ENCODE measurements around the gene MYLK. TPM values are rescaled to one million over a fixed set of nuclear protein-coding genes. Genes with fewer than 3 reads are reported as not detected.

MYLK gene
- total RNA-seq, 1 donor from 2014 or later: 24.3 TPM

DNA sequence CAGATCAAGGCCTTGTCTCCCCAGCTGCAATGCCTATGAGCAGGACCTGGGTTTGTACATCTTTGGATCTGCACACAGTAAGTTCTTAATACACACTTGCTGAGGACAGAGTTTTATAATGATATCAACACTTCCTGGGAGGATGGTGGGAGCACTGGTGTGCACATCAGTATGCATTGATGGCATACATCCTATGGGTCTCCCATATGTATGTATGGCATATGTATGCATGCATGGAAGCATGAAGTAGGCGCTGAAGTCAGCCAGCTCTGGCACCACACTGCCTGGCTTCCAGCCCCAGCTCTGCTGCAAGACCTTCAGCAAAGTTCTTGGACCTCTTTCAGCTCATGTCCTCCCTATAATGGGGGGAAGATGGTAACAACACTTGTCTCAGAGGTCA lies 68.2 kb downstream of the MYLK start:
- Mint-ChIP-seq H3K27me3 (ENCODE audit: unreplicated experiment) (no peaks in the 10 kb centered on the region), H3K9me3 (ENCODE audit: unreplicated experiment) (no peaks in the 10 kb centered on the region), H3K4me1 (ENCODE audit: unreplicated experiment) (peaks cover 20% of the 10 kb centered on the region), H3K4me3 (ENCODE audit: unreplicated experiment) (no peak overlapping the region), H3K27ac (ENCODE audit: unreplicated experiment) (no peak overlapping the region), H3K36me3 (ENCODE audit: unreplicated experiment) (no peaks in the 10 kb centered on the region)
- TF ChIP-seq, protein P1, sequence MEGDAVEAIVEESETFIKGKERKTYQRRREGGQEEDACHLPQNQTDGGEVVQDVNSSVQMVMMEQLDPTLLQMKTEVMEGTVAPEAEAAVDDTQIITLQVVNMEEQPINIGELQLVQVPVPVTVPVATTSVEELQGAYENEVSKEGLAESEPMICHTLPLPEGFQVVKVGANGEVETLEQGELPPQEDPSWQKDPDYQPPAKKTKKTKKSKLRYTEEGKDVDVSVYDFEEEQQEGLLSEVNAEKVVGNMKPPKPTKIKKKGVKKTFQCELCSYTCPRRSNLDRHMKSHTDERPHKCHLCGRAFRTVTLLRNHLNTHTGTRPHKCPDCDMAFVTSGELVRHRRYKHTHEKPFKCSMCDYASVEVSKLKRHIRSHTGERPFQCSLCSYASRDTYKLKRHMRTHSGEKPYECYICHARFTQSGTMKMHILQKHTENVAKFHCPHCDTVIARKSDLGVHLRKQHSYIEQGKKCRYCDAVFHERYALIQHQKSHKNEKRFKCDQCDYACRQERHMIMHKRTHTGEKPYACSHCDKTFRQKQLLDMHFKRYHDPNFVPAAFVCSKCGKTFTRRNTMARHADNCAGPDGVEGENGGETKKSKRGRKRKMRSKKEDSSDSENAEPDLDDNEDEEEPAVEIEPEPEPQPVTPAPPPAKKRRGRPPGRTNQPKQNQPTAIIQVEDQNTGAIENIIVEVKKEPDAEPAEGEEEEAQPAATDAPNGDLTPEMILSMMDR (IDR thresholded peaks at IDR 0.05): no peak
- DNase-seq (ENCODE audit: extremely low spot score, unreplicated experiment): peak; percentile 42

DNA sequence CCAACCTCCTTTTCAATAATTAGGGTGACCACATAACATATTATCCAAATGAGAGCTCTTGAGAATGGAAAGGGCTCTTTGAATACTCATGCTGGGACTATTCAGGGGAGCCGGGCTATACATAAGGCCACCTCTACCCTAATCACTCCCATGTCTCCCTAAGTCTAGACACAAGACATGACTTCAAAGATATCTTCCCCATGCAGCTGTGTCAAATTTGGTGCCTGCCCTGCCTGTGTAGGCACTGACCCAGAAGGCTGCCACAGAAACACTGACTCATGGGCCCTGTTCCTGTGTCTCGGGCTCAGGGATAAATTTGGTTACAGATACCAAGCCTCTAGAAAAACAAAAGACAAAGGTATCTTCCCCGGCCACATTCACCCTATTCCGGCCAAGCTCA lies 70.3 kb downstream of the MYLK start:
- H3K27ac Mint-ChIP-seq (ENCODE audit: unreplicated experiment): no peak overlapping the region
- no peaks in the 10 kb centered on the region for H3K36me3 Mint-ChIP-seq (ENCODE audit: unreplicated experiment)
- DNase-seq (ENCODE audit: extremely low spot score, unreplicated experiment): peak; percentile 46
- no peaks in the 10 kb centered on the region for H3K9me3 Mint-ChIP-seq (ENCODE audit: unreplicated experiment)
- no peaks in the 10 kb centered on the region for H3K27me3 Mint-ChIP-seq (ENCODE audit: unreplicated experiment)
- peaks cover 24% of the 10 kb centered on the region for H3K4me1 Mint-ChIP-seq (ENCODE audit: unreplicated experiment)
- H3K4me3 Mint-ChIP-seq (ENCODE audit: unreplicated experiment): no peak overlapping the region
- TF ChIP-seq, protein P1 (IDR thresholded peaks at IDR 0.05): no peak

DNA sequence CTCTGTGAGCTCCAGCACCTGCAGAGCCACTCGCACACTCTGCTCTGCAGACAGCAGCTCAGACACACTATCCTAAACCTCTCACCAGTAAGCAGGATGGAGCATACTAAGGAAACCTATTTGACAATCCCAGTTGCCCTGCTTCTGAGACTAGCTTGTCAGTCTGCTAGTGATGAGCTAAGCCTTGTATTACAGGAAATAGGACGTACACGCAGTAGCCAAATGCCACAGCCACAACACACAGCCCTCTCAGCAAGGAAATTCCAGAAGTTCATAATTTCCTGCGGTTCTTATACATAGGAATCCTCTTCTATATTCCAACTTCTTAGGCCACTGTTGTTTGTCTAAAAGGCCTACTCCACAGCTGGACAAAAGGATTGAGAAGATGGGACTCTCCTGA lies 74.5 kb downstream of the MYLK start:
- no peak overlapping the region for H3K27ac Mint-ChIP-seq (ENCODE audit: unreplicated experiment)
- H3K4me1 Mint-ChIP-seq (ENCODE audit: unreplicated experiment): peaks cover 15% of the 10 kb centered on the region
- no peaks in the 10 kb centered on the region for H3K27me3 Mint-ChIP-seq (ENCODE audit: unreplicated experiment)
- no peak overlapping the region for H3K4me3 Mint-ChIP-seq (ENCODE audit: unreplicated experiment)
- H3K36me3 Mint-ChIP-seq (ENCODE audit: unreplicated experiment): no peaks in the 10 kb centered on the region
- DNase-seq (ENCODE audit: extremely low spot score, unreplicated experiment): no peak
- no peaks in the 10 kb centered on the region for H3K9me3 Mint-ChIP-seq (ENCODE audit: unreplicated experiment)
- TF ChIP-seq, protein P1 (IDR thresholded peaks at IDR 0.05): no peak

DNA sequence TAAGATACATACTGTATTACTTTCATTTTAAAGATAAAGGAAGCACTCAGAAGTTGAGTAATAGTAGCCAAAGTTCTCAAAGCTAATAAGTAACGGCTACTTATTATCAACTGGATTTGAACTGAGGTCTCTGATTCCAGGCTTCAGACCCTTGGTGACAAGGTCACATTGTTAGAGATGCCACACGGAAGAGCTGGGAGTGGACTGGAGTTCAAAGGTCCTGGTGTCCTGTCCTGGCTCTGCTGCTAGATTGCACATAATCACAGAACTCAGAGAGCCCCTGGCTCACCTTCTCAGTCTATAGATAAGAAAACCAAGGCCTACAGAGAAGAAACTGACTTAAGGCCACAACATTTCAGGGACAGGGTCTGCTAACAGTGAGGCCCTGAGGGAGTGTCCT lies 75.3 kb downstream of the MYLK start:
- H3K9me3 Mint-ChIP-seq (ENCODE audit: unreplicated experiment): no peaks in the 10 kb centered on the region
- no peaks in the 10 kb centered on the region for H3K27me3 Mint-ChIP-seq (ENCODE audit: unreplicated experiment)
- no peaks in the 10 kb centered on the region for H3K36me3 Mint-ChIP-seq (ENCODE audit: unreplicated experiment)
- no peak overlapping the region for H3K27ac Mint-ChIP-seq (ENCODE audit: unreplicated experiment)
- peaks cover 15% of the 10 kb centered on the region for H3K4me1 Mint-ChIP-seq (ENCODE audit: unreplicated experiment)
- H3K4me3 Mint-ChIP-seq (ENCODE audit: unreplicated experiment): no peak overlapping the region
- TF ChIP-seq, protein P1 (IDR thresholded peaks at IDR 0.05): no peak
- no peak for DNase-seq (ENCODE audit: extremely low spot score, unreplicated experiment)

DNA sequence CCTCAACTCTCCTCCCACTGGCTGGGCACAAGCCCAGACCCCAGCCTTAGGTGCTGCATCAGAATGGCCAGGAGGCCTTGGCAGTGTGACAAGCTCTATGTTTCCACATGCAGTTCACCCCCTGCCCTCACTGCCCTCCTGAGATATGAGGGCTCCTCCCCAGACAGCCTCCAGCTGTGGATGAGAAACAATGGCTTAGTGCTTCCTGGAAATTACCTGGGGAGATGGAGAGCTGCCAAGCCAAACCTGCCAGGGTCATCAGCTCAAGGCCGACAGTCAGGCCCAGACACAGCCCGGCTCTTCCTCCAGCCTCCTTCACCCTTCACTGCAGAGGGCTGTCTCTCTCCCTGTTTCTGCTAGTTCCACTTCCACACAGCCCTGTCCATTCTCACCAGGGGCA lies 76.3 kb downstream of the MYLK start:
- TF ChIP-seq, protein P1 (IDR thresholded peaks at IDR 0.05): no peak
- H3K27ac Mint-ChIP-seq (ENCODE audit: unreplicated experiment): no peak overlapping the region
- H3K9me3 Mint-ChIP-seq (ENCODE audit: unreplicated experiment): no peaks in the 10 kb centered on the region
- no peaks in the 10 kb centered on the region for H3K36me3 Mint-ChIP-seq (ENCODE audit: unreplicated experiment)
- peak; percentile 76 for DNase-seq (ENCODE audit: extremely low spot score, unreplicated experiment)
- H3K4me3 Mint-ChIP-seq (ENCODE audit: unreplicated experiment): no peak overlapping the region
- no peaks in the 10 kb centered on the region for H3K27me3 Mint-ChIP-seq (ENCODE audit: unreplicated experiment)
- peaks cover 15% of the 10 kb centered on the region for H3K4me1 Mint-ChIP-seq (ENCODE audit: unreplicated experiment)
